Small intestine (tissue), 7 donors: ENCODE data around the gene EPB41L4B. TPM values are rescaled to one million over a fixed set of nuclear protein-coding genes. Genes with fewer than 3 reads are reported as not detected.

ENCODE experiments used
- DNase-seq, 2 donors: peaks; one replicate each; pipeline versions ENCODE4 v3.0.0 to v3.0.0-alpha.2; 2013
- FAIRE-seq: peaks from 2 replicates; lab custom pipeline; 2012; peaks lifted over from hg19 to GRCh38; lab: Jason Lieb, UNC
- H3K27ac ChIP-seq, 3 donors: one replicate each; pipeline ENCODE4 v1.5.1; 2013; ENCODE audit warnings: low read length in 2 of 3, mild to moderate bottlenecking in 2 of 3, control low read depth in 1 of 3, inconsistent platforms in 1 of 3, low read depth in 1 of 3, moderate library complexity in 1 of 3
- H3K27me3 ChIP-seq, 3 donors: one replicate each; pipeline ENCODE4 v1.6.1; 2013; ENCODE audit warnings: low read length in 3 of 3, inconsistent platforms in 1 of 3; ENCODE audit not compliant: control insufficient read depth in 3 of 3, insufficient read depth in 3 of 3
- H3K36me3 ChIP-seq, 3 donors: one replicate each; pipeline ENCODE4 v1.6.1; 2013; ENCODE audit warnings: low read length in 3 of 3, inconsistent platforms in 1 of 3, low read depth in 1 of 3, mild to moderate bottlenecking in 1 of 3, moderate library complexity in 1 of 3; ENCODE audit not compliant: control insufficient read depth in 3 of 3, insufficient read depth in 2 of 3
- H3K4me1 ChIP-seq, 3 donors: one replicate each; pipeline ENCODE4 v1.6.1; 2013; ENCODE audit warnings: low read length in 2 of 3, inconsistent platforms in 1 of 3, low read depth in 1 of 3, mild to moderate bottlenecking in 1 of 3, moderate library complexity in 1 of 3; ENCODE audit not compliant: control insufficient read depth in 3 of 3, insufficient read depth in 2 of 3
- H3K4me3 ChIP-seq, 3 donors: one replicate each; pipeline ENCODE4 v1.5.1; 2013; ENCODE audit warnings: low read length in 3 of 3, control low read depth in 1 of 3, inconsistent platforms in 1 of 3, low read depth in 1 of 3, mild to moderate bottlenecking in 1 of 3, moderate library complexity in 1 of 3
- H3K9me3 ChIP-seq, 2 donors: one replicate each; pipeline ENCODE4 v1.6.1; 2013; ENCODE audit warnings: low read depth in 1 of 2, low read length in 1 of 2; ENCODE audit not compliant: control insufficient read depth in 2 of 2, insufficient read depth in 1 of 2
- WGBS, 3 donors: extraction: QIAGEN DNeasy Blood & Tissue Kit; methylation state at CpG; one replicate each; pipeline ENCODE4 v1.1.7; 2013; 5-methylcytosine and 5-hydroxymethylcytosine counted together
- polyA plus RNA-seq, 4 donors: library from polyadenylated mRNA; stranded (reverse) in 3 of 4; unstranded in 1 of 4; fragments of 200-250 nt in 3 of 4; fragments of 120-200 nt in 1 of 4; gene quantifications; one replicate each; pipeline versions ENCODE4 v1.2.1 to v1.2.3, GENCODE V29; 2013
- donor health status: healthy with polysubstance abuse.
- donor health status: control.
- donor health status: control.
- donor health status: Bipolar disorder and iron deficiency.
- donor health status: healthy.

EPB41L4B gene
- polyA plus RNA-seq, 4 donors: 22.1 to 126 (median 67.7) TPM

- WGBS, 3 donors: 27 to 52% (median 42%) methylated on average over 1 of the region's 1 CpG
- FAIRE-seq: no peak
- DNase-seq: no peak
- no peaks in the 10 kb centered on the region for H3K4me1 ChIP-seq
- H3K27ac ChIP-seq: no peak overlapping the region
- peaks cover 0 to 9% (median under 1%) of the 10 kb centered on the region in 3 donors for H3K27me3 ChIP-seq
- no peaks in the 10 kb centered on the region for H3K9me3 ChIP-seq
- H3K4me3 ChIP-seq: no peak overlapping the region
- H3K36me3 ChIP-seq: no peaks in the 10 kb centered on the region
Measured at GRCh38 chr9:109172935-109173334, 147.9 kb downstream of the EPB41L4B start.

DNA sequence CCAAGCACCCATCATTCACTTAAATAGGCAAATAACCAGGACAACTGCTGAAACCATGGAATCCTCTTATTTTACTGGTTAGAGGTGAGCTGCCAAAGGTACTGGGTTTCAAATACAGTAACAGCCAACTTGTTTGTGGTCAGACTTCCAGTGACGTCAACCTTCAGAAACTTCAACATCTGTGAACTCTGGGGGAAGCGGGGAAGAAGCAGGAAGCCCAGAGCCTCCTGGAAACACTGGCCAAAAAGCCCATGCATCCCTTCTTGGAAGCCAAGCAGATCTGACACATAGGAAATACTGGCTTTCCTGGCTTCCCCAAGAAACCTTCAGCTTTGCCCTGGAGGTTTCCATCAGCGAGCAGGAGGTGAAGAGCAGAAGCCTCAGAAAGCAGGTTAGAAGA, 148.9 kb downstream of the EPB41L4B start:
- 79 to 89% (median 82%) methylated on average over 3 of the region's 3 CpGs for WGBS, 3 donors
- FAIRE-seq: no peak

GRCh38 chr9:109168170-109168569, 152.7 kb downstream of the EPB41L4B start:
- no peak for DNase-seq
- Histone ChIP-seq H3K27me3 (peaks cover 4 to 26% (median 19%) of the 10 kb centered on the region in 3 donors), H3K36me3 (no peaks in the 10 kb centered on the region), H3K4me3 (no peak overlapping the region), H3K4me1 (peaks cover 0 to 9% (median 0%) of the 10 kb centered on the region in 3 donors), H3K9me3 (no peaks in the 10 kb centered on the region), H3K27ac (no peak overlapping the region)
- FAIRE-seq: no peak

More for the DNA sequence above, 148.9 kb downstream of the EPB41L4B start:
- H3K4me1 ChIP-seq: no peaks in the 10 kb centered on the region
- H3K27ac ChIP-seq: no peak overlapping the region
- H3K27me3 ChIP-seq: peaks cover 4 to 18% (median 6%) of the 10 kb centered on the region in 3 donors
- no peak for DNase-seq
- no peaks in the 10 kb centered on the region for H3K9me3 ChIP-seq
- H3K36me3 ChIP-seq: no peaks in the 10 kb centered on the region
- H3K4me3 ChIP-seq: no peak overlapping the region

- no peak overlapping the region for H3K4me3 ChIP-seq
- no peak for FAIRE-seq
- H3K9me3 ChIP-seq: no peaks in the 10 kb centered on the region
- H3K36me3 ChIP-seq: no peaks in the 10 kb centered on the region
- peaks cover 4 to 26% (median 19%) of the 10 kb centered on the region in 3 donors for H3K27me3 ChIP-seq
- no peak for DNase-seq
- H3K27ac ChIP-seq: no peak overlapping the region
- 91 to 92% (median 92%) methylated on average over 5 of the region's 5 CpGs for WGBS, 3 donors
- peaks cover 0 to 13% (median 0%) of the 10 kb centered on the region in 3 donors for H3K4me1 ChIP-seq
Measured at GRCh38 chr9:109167716-109168115, 153.1 kb downstream of the EPB41L4B start.

GRCh38 chr9:109166771-109167601, 153.9 kb downstream of the EPB41L4B start, which contains the start of gene FRRS1L:
TSS of gene FRRS1L (minus strand) at chr9:109167249. CDS start at chr9:109167138, 111 bp downstream.
- H3K4me1 ChIP-seq: peaks cover 0 to 17% (median 0%) of the 10 kb centered on the region in 3 donors
- DNase-seq: peak in 1 of 2 donors; percentile 36
- peaks cover 4 to 26% (median 19%) of the 10 kb centered on the region in 3 donors for H3K27me3 ChIP-seq
- no peaks in the 10 kb centered on the region for H3K9me3 ChIP-seq
- H3K27ac ChIP-seq: no peak within 1 kb of the TSS
- 7 to 13% (median 12%) methylated on average over 44 to 85 of the region's 86 CpGs for WGBS, 3 donors
- H3K4me3 ChIP-seq: peak within 1 kb of the TSS in 2 of 3 donors; percentile 35 to 37
- no peak for FAIRE-seq
- H3K36me3 ChIP-seq: no peaks in the 10 kb centered on the region

GRCh38 chr9:109166171-109166770, 154.6 kb downstream of the EPB41L4B start:
- Histone ChIP-seq H3K27me3 (peaks cover 4 to 26% (median 19%) of the 10 kb centered on the region in 3 donors), H3K4me3 (peak overlapping the region in 1 of 3 donors; percentile 37), H3K36me3 (no peaks in the 10 kb centered on the region), H3K9me3 (no peaks in the 10 kb centered on the region), H3K4me1 (peaks cover 0 to 17% (median 0%) of the 10 kb centered on the region in 3 donors), H3K27ac (no peak overlapping the region)
- FAIRE-seq (no peak), DNase-seq (no peak)
- 83 to 93% (median 91%) methylated on average over 16 of the region's 16 CpGs for WGBS, 3 donors

DNA sequence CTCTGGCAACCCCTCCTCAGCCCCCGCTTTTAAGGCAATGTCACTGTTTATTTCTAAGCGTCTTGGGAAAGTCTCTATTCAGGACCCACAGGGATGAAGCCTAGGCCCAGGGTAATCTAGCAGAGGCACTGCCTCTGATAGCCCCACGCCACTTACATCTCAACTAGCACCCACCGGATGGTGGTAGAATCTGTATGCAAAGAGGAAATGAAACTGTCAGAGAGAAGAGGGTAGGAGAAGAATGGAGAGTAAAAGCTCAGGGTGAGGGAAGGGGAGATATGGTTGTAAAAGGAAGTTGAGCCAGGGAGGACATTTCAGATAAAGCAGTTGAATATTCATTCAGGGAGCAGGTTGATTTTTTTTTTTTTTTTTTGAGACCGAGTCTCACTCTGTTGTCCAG, 156.8 kb downstream of the EPB41L4B start:
- H3K4me3 ChIP-seq: no peak overlapping the region
- no peaks in the 10 kb centered on the region for H3K9me3 ChIP-seq
- WGBS, 3 donors: 75 to 90% (median 78%) methylated on average over 5 of the region's 5 CpGs
- FAIRE-seq (no peak), DNase-seq (no peak)
- H3K36me3 ChIP-seq: no peaks in the 10 kb centered on the region
- H3K27me3 ChIP-seq: peaks cover 4 to 23% (median 19%) of the 10 kb centered on the region in 3 donors
- peak overlapping the region in 1 of 3 donors; percentile 73 for H3K27ac ChIP-seq
- H3K4me1 ChIP-seq: peaks cover 0 to 17% (median 0%) of the 10 kb centered on the region in 3 donors

GRCh38 chr9:109163194-109163593, 157.7 kb downstream of the EPB41L4B start:
- Histone ChIP-seq H3K27me3 (peaks cover 4 to 19% (median 19%) of the 10 kb centered on the region in 3 donors), H3K4me3 (no peak overlapping the region), H3K9me3 (no peaks in the 10 kb centered on the region), H3K4me1 (peaks cover 0 to 17% (median 0%) of the 10 kb centered on the region in 3 donors), H3K36me3 (no peaks in the 10 kb centered on the region), H3K27ac (peak overlapping the region in 1 of 3 donors; percentile 73)
- 87 to 100% (median 98%) methylated on average over 1 of the region's 1 CpG for whole genome bisulfite sequencing, 3 donors
- DNase-seq (no peak), FAIRE-seq (no peak)
